Mononuclear cell (primary cell): ENCODE results near the gene MCOLN1. TPM values are rescaled to one million over a fixed set of nuclear protein-coding genes. Genes with fewer than 3 reads are reported as not detected.

Experiments
- H3K27me3 ChIP-seq: 2 replicates; pipeline ENCODE4 v1.6.0; 2011; ENCODE audit warnings: low read length, control low read depth; ENCODE audit not compliant: insufficient read depth
- H3K4me1 ChIP-seq: 2 replicates; pipeline ENCODE4 v1.5.1; 2011; ENCODE audit warnings: mild to moderate bottlenecking, low read length, control low read depth; ENCODE audit not compliant: insufficient read depth
- H3K4me3 ChIP-seq: 2 replicates; pipeline ENCODE4 v1.5.1; 2011; ENCODE audit warnings: mild to moderate bottlenecking, low read length, moderate library complexity
- H3K9me3 ChIP-seq: 2 replicates; pipeline ENCODE4 v1.5.1; 2011; ENCODE audit warnings: low read depth, mild to moderate bottlenecking, control low read depth, low read length
- total RNA-seq: library from RNA; depleted of rRNA; stranded (reverse); fragments of >200 nt; gene quantifications from one replicate; pipeline ENCODE4 v1.2.3, GENCODE V29; 2012

The MCOLN1 gene
- total RNA-seq, 1 donor: 7.9 TPM

GRCh38 chr19:7513809-7514642 is 8.4 kb upstream of the MCOLN1 start:
- H3K9me3 ChIP-seq: no peaks in the 10 kb centered on the region
- no peak overlapping the region for H3K4me3 ChIP-seq
- peaks cover 7% of the 10 kb centered on the region for H3K4me1 ChIP-seq
- peaks cover 8% of the 10 kb centered on the region for H3K27me3 ChIP-seq

- H3K9me3 ChIP-seq: no peaks in the 10 kb centered on the region
- H3K27me3 ChIP-seq: peaks cover 8% of the 10 kb centered on the region
- H3K4me1 ChIP-seq: peaks cover 7% of the 10 kb centered on the region
- no peak overlapping the region for H3K4me3 ChIP-seq
These were observed 7.2 kb upstream of the MCOLN1 start for GRCh38 chr19:7515110-7515644.

GRCh38 chr19:7515645-7516151 is 6.7 kb upstream of the MCOLN1 start, which contains the start of gene ZNF358:
Gene ZNF358 (plus strand): TSS chr19:7516103. CDS start chr19:7519243, 3,140 bp downstream.
- Histone ChIP-seq H3K9me3 (no peaks in the 10 kb centered on the region), H3K27me3 (peaks cover 8% of the 10 kb centered on the region), H3K4me1 (peaks cover 7% of the 10 kb centered on the region), H3K4me3 (no peak within 1 kb of the TSS)

GRCh38 chr19:7516333-7516732 is 6.1 kb upstream of the MCOLN1 start:
- Histone ChIP-seq H3K9me3 (no peaks in the 10 kb centered on the region), H3K4me3 (no peak overlapping the region), H3K27me3 (peaks cover 8% of the 10 kb centered on the region), H3K4me1 (peaks cover 7% of the 10 kb centered on the region)

- Histone ChIP-seq H3K9me3 (no peaks in the 10 kb centered on the region), H3K4me3 (no peak overlapping the region)
These were observed 5.5 kb upstream of the MCOLN1 start for GRCh38 chr19:7516878-7517277.

GRCh38 chr19:7519361-7520130 is 2.9 kb upstream of the MCOLN1 start:
- no peaks in the 10 kb centered on the region for H3K9me3 ChIP-seq
- no peak overlapping the region for H3K4me3 ChIP-seq
- peaks cover 5% of the 10 kb centered on the region for H3K27me3 ChIP-seq
- H3K4me1 ChIP-seq: peaks cover 25% of the 10 kb centered on the region

More at GRCh38 chr19:7516878-7517277, 5.5 kb upstream of the MCOLN1 start:
- H3K4me1 ChIP-seq: peaks cover 9% of the 10 kb centered on the region
- H3K27me3 ChIP-seq: peaks cover 8% of the 10 kb centered on the region

GRCh38 chr19:7520131-7521051 is 2.0 kb upstream of the MCOLN1 start:
- no peak overlapping the region for H3K4me3 ChIP-seq
- peaks cover 5% of the 10 kb centered on the region for H3K27me3 ChIP-seq
- H3K4me1 ChIP-seq: peaks cover 25% of the 10 kb centered on the region
- no peaks in the 10 kb centered on the region for H3K9me3 ChIP-seq

GRCh38 chr19:7521551-7522071 is 813 bp upstream of the MCOLN1 start:
- Histone ChIP-seq H3K4me3 (no peak overlapping the region), H3K9me3 (no peaks in the 10 kb centered on the region), H3K4me1 (peaks cover 21% of the 10 kb centered on the region), H3K27me3 (peaks cover 5% of the 10 kb centered on the region)

- H3K27me3 ChIP-seq: no peaks in the 10 kb centered on the region
- peaks cover 23% of the 10 kb centered on the region for H3K4me1 ChIP-seq
- no peaks in the 10 kb centered on the region for H3K9me3 ChIP-seq
- peak overlapping the region; percentile 54 for H3K4me3 ChIP-seq
These were observed 671 bp downstream of the MCOLN1 start for GRCh38 chr19:7522923-7523667.

- Histone ChIP-seq H3K4me1 (peaks cover 23% of the 10 kb centered on the region), H3K4me3 (no peak overlapping the region), H3K27me3 (no peaks in the 10 kb centered on the region)
These were observed 2.1 kb downstream of the MCOLN1 start for GRCh38 chr19:7524523-7524922.

GRCh38 chr19:7524992-7525739 is 2.7 kb downstream of the MCOLN1 start:
- H3K4me1 ChIP-seq: peaks cover 23% of the 10 kb centered on the region
- no peak overlapping the region for H3K4me3 ChIP-seq
- no peaks in the 10 kb centered on the region for H3K27me3 ChIP-seq
- no peaks in the 10 kb centered on the region for H3K9me3 ChIP-seq

More at GRCh38 chr19:7524523-7524922, 2.1 kb downstream of the MCOLN1 start:
- no peaks in the 10 kb centered on the region for H3K9me3 ChIP-seq

GRCh38 chr19:7526059-7526929 is 3.9 kb downstream of the MCOLN1 start:
- Histone ChIP-seq H3K4me1 (peaks cover 23% of the 10 kb centered on the region), H3K4me3 (no peak overlapping the region), H3K9me3 (no peaks in the 10 kb centered on the region), H3K27me3 (no peaks in the 10 kb centered on the region)
